Panc1 (cell line): Measurements from ENCODE around the gene PHF14. TPM values are rescaled to one million over a fixed set of nuclear protein-coding genes. Genes with fewer than 3 reads are reported as not detected.

Source experiments
- ATAC-seq: fragments of 200-7000 bp; cut with Tn5 transposase; 2 replicates; pipeline ENCODE4 v1.9.1; 2020; ENCODE audit warnings: mild to moderate bottlenecking, moderate library complexity
- BruUV-seq: library from RNA; stranded (reverse); fragments of 400-500 nt; replicated peaks from 2 replicates; lab custom pipeline; 2021; lab: Mats Ljungman, UMichigan
- CTCF ChIA-PET: fragments of 300-600 bp; sonication (Branson Sonifier 250); formaldehyde crosslinking; loops from one replicate; lab custom pipeline; 2022; ENCODE audit warnings: antibody characterized with exemption; lab: Charles Lee
- POLR2A ChIA-PET: fragments of 300-600 bp; sonication (Branson Sonifier 250); formaldehyde crosslinking; loops from one replicate; lab custom pipeline; 2022; ENCODE audit warnings: antibody characterized with exemption; lab: Charles Lee
- DNase-seq: peaks from one replicate; pipeline ENCODE4 v3.0.0-alpha.2; 2010; ENCODE audit warnings: low read depth, low spot score
- H3K27ac ChIP-seq: 2 replicates; pipeline ENCODE4 v1.5.1; 2011; ENCODE audit warnings: mild to moderate bottlenecking, low read length, inconsistent platforms
- H3K27me3 ChIP-seq: fragments of 200-500 bp; sonication (Bioruptor generic); 2 replicates; pipeline ENCODE4 v1.6.0; 2014; ENCODE audit warnings: low read length, inconsistent platforms; ENCODE audit not compliant: control insufficient read depth, insufficient read depth
- H3K36me3 ChIP-seq: fragments of 200-500 bp; sonication (Bioruptor generic); 2 replicates; pipeline ENCODE4 v1.5.1; 2014; ENCODE audit warnings: inconsistent platforms, mild to moderate bottlenecking, low read length, moderate library complexity; ENCODE audit not compliant: control insufficient read depth, insufficient read depth
- H3K4me1 ChIP-seq: 2 replicates; pipeline ENCODE4 v1.5.1; 2011; ENCODE audit warnings: inconsistent platforms, mild to moderate bottlenecking, low read length, moderate library complexity; ENCODE audit not compliant: control insufficient read depth, insufficient read depth
- H3K4me3 ChIP-seq, 2 experiments: 2 replicates each; pipeline ENCODE4 v1.5.1; 2011 to 2012; ENCODE audit warnings: low read depth in 2 of 2, low read length in 2 of 2, mild to moderate bottlenecking in 2 of 2, inconsistent platforms in 1 of 2, moderate library complexity in 1 of 2
- H3K9me3 ChIP-seq: fragments of 200-500 bp; sonication (Bioruptor generic); 2 replicates; pipeline ENCODE4 v1.5.1; 2014; ENCODE audit warnings: low read depth, mild to moderate bottlenecking, inconsistent platforms, low read length, moderate library complexity; ENCODE audit not compliant: control insufficient read depth, insufficient read depth
- POLR2AphosphoS5 ChIP-seq: IDR thresholded peaks from 2 replicates; pipeline ENCODE4 v1.6.1; 2012; ENCODE audit warnings: mild to moderate bottlenecking, low read depth, low read length, moderate library complexity
- REST ChIP-seq, 2 experiments: IDR thresholded peaks; 2 replicates each; pipeline ENCODE4 v1.6.1; 2011 to 2012; ENCODE audit warnings: low read depth in 2 of 2, control low read depth in 1 of 2, low read length in 1 of 2, mild to moderate bottlenecking in 1 of 2, moderate library complexity in 1 of 2; ENCODE audit not compliant: insufficient read depth in 1 of 2
- SIN3A ChIP-seq: IDR thresholded peaks from 2 replicates; pipeline ENCODE4 v1.6.1; 2012; ENCODE audit warnings: low read depth, mild to moderate bottlenecking, low read length, moderate library complexity, borderline replicate concordance; ENCODE audit not compliant: insufficient read depth
- TCF7L2 ChIP-seq: IDR thresholded peaks from 2 replicates; pipeline ENCODE4 v1.6.1; 2011; ENCODE audit warnings: mild to moderate bottlenecking, low read depth, low read length, inconsistent platforms
- in situ Hi-C: cut with HindIII; loops from 2 replicates; pipeline ENCODE4 v1.10.0; 2016; ENCODE audit warnings: low sequenced_read_pairs, low pct_unique_long_range_greater_than_20kb
- intact Hi-C: fragments of 100-400 bp; cut with micrococcal nuclease; formaldehyde crosslinking; loops from one replicate; pipeline ENCODE4 v1.10.0; 2022; ENCODE audit not compliant: unreplicated experiment
- total RNA-seq: library from RNA; stranded (reverse); gene quantifications from one replicate; pipeline ENCODE4 v1.2.1, GENCODE V29; 2021; ENCODE audit not compliant: unreplicated experiment
- TF ChIP-seq, protein P1 (sequence below): fragments of 450-650 bp; IDR thresholded peaks from 2 replicates; pipeline ENCODE4 v1.5.1; 2017; ENCODE audit warnings: mild to moderate bottlenecking

The PHF14 gene
- total RNA-seq, 1 experiment from 2014 or later = 85.6 TPM

GRCh38 chr7:11207565-11207964 lies 233.9 kb downstream of the PHF14 start:
- H3K4me3 ChIP-seq = no peak overlapping the region
- intact Hi-C loops = no loop called here
- in situ Hi-C loops = no loop called here
- ATAC-seq (no peak), DNase-seq (no peak)
- TF ChIP-seq REST (IDR thresholded peaks at IDR 0.05; ENCODE audit: insufficient read depth in 1 of 2, low read depth in 2 of 2, low read length in 1 of 2) = no peak
- TF ChIP-seq TCF7L2 = no peak
- TF ChIP-seq, protein P1, sequence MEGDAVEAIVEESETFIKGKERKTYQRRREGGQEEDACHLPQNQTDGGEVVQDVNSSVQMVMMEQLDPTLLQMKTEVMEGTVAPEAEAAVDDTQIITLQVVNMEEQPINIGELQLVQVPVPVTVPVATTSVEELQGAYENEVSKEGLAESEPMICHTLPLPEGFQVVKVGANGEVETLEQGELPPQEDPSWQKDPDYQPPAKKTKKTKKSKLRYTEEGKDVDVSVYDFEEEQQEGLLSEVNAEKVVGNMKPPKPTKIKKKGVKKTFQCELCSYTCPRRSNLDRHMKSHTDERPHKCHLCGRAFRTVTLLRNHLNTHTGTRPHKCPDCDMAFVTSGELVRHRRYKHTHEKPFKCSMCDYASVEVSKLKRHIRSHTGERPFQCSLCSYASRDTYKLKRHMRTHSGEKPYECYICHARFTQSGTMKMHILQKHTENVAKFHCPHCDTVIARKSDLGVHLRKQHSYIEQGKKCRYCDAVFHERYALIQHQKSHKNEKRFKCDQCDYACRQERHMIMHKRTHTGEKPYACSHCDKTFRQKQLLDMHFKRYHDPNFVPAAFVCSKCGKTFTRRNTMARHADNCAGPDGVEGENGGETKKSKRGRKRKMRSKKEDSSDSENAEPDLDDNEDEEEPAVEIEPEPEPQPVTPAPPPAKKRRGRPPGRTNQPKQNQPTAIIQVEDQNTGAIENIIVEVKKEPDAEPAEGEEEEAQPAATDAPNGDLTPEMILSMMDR = peak; percentile 25
- TF ChIP-seq SIN3A = no peak
- no peak for TF ChIP-seq POLR2AphosphoS5
- no TSS peak for BruUV-seq
- H3K4me1 ChIP-seq = no peaks in the 10 kb centered on the region
- ChIA-PET CTCF (no interaction called here), POLR2A (interaction anchor here (0.6 kb wide), 1 partner anchor 12 kb away, joined by 3 read pairs; no protein-coding TSS in a partner anchor)
- no peaks in the 10 kb centered on the region for H3K27me3 ChIP-seq
- H3K9me3 ChIP-seq = no peaks in the 10 kb centered on the region
- H3K27ac ChIP-seq = no peak overlapping the region
- H3K36me3 ChIP-seq = no peaks in the 10 kb centered on the region

DNA sequence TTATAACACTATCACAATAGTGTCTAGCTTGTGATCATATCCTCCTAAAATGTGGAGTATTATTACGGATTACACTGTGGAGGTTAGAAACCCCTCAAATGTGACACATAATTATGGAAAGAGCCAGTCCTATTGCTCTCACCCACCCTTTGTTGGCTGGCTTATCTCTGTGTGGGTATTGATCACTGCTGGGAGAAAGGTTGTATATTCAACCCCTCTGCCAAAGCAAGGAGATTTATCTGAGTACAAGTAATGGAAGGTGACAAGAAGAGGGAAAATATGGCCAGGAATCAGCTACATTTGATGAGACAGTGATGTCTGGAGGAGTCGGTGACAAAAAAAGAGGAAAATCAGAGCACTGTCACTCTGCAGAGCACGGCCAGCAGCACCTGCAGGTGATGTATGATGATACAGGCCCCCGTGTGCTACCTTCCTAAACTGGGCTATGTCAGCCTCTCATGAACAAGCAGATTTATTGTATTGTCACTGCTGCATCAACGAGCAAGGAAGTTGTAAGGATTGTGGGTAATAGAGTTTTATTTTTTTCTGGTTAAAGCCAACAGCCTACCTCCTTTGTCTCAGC lies 235.3 kb downstream of the PHF14 start:
- Histone ChIP-seq H3K4me3 (no peak overlapping the region), H3K27me3 (no peaks in the 10 kb centered on the region; the same call in 1 of the 2 replicates), H3K36me3 (no peaks in the 10 kb centered on the region), H3K27ac (no peak overlapping the region), H3K9me3 (no peaks in the 10 kb centered on the region), H3K4me1 (no peaks in the 10 kb centered on the region)
- POLR2A ChIA-PET = no interaction called here
- in situ Hi-C loops (no loop called here), intact Hi-C loops (no loop called here)
- ATAC-seq (no peak), DNase-seq (no peak)
- CTCF ChIA-PET = interaction anchor here (0.6 kb wide), 1 partner anchor 33 kb away, joined by 3 read pairs; no protein-coding TSS in a partner anchor
- no TSS peak for BruUV-seq
- TF ChIP-seq REST (IDR thresholded peaks at IDR 0.05; ENCODE audit: insufficient read depth in 1 of 2, low read depth in 2 of 2, low read length in 1 of 2) (no peak), TCF7L2 (no peak), POLR2AphosphoS5 (no peak), SIN3A (no peak)
- TF ChIP-seq, protein P1 = no peak
